Sciatic nerve (tissue), 2 donors: ENCODE results near the gene INAFM1. TPM values are rescaled to one million over a fixed set of nuclear protein-coding genes. Genes with fewer than 3 reads are reported as not detected.
"Not testable (repeated sequence)": the region's sequence is repeated elsewhere in the genome, so short reads cannot be mapped to it uniquely, and the experiment has no call there.

Experiments
- ATAC-seq: fragments of 200-7000 bp; cut with Tn5 transposase; one replicate; pipeline ENCODE4 v1.9.1; 2020; ENCODE audit warnings: mild to moderate bottlenecking, moderate library complexity
- DNase-seq: peaks from one replicate; pipeline ENCODE4 v3.0.0-alpha.2; 2020; ENCODE audit warnings: low spot score
- intact Hi-C: fragments of 100-400 bp; cut with DNase I; formaldehyde crosslinking; loops from one replicate; pipeline ENCODE4 v1.14.2; 2022
- total RNA-seq: library from RNA; stranded (reverse); fragmentation: NEBNext Ultra II Directional; extraction: Animal tissue kit (Norgen Biotek cat#: 25700); gene quantifications from one replicate; pipeline ENCODE4 v1.2.1, GENCODE V29; 2021
- donor health status: DM: no; HTN: no; CAD: no.
- donor health status: DM: no; HTN: no; CAD: no.

Gene INAFM1
- total RNA-seq, 1 donor from 2014 or later, result 28.2 TPM

DNA sequence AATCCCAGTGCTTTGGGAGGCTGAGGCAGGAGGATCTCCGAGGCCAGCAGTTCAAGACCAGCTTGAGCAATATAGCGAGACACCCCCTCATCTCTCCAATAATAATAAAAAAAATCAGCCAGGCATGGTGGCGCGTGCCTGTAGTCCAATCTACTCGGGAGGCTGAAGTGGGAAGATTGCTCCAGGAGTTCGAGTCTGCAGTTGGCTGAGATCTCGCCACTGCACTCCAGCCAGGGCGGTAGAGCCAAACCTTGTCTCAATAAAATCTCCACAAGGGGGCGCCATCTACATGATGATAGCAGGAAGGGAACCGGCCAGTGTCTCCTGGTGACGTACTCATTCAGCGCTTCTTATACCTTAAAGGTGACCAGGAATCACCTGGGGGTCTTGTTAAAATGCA, 21.4 kb downstream of the INAFM1 start:
- DNase-seq (peak; percentile 81), ATAC-seq (peak; percentile 87)
- intact Hi-C loops, result no loop called here

GRCh38 chr19:47300867-47301266, 26.2 kb downstream of the INAFM1 start:
- ATAC-seq, intact Hi-C loops, DNase-seq: not testable (repeated sequence)

- no peak for ATAC-seq
- no peak for DNase-seq
- intact Hi-C loops, result no loop called here
Observed at GRCh38 chr19:47302249-47302648, 27.6 kb downstream of the INAFM1 start.

- intact Hi-C loops, result no loop called here
- ATAC-seq (no peak), DNase-seq (no peak)
Observed at GRCh38 chr19:47303966-47304365, 29.3 kb downstream of the INAFM1 start.

GRCh38 chr19:47305309-47305751, 30.6 kb downstream of the INAFM1 start:
- ATAC-seq (peak; percentile 60), DNase-seq (peak; percentile 85)
- intact Hi-C loops, result no loop called here

GRCh38 chr19:47306303-47306702, 31.6 kb downstream of the INAFM1 start:
- DNase-seq, result no peak
- ATAC-seq, result no peak
- intact Hi-C loops, result no loop called here

DNA sequence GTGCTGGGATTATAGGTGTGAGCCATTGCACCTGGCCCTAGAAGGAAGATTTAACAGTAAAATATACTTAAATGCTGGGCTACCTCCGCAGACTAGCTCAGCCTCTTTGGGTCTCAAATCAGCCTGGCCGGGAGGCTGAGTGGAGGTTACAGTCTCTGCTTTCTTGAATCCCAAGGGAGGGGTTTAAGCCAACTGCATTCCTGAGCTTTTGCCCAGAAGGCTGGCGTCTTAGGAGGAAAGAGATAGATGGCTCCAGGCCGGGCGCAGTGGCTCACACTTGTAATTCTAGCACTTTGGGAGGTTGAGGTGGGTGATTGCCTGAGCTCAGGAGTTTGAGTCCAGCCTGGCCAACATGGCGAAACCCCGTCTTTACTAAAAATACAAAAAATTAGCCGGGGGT, 34.4 kb downstream of the INAFM1 start:
- intact Hi-C loops, result no loop called here
- DNase-seq (no peak), ATAC-seq (no peak)

DNA sequence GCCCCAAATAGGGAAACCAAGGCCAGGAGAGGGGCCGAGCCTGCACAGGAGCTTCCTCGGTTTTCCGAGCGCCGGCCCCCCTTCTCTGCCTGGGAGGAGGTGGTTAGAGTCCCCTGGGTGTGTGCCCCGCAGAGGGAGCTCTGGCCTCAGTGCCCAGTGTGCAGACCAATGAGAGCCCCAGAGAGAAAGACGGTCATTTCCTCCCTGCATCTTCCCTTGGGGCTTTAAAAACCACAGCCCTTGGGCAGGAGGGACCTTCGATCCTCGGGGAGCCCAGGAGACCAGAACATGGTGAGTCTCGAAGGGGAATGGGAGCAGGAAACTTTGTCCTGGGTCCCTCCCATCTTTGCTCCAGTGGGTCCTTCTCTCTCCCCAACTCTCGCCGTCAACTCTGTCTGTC, 34.9 kb downstream of the INAFM1 start, which contains the start of gene C5AR1:
Gene C5AR1 (plus strand): TSS at position 254 of the 400 bp plus-strand sequence. CDS start 35 bp downstream, at position 289.
- intact Hi-C loops, result no loop called here
- DNase-seq (peak; percentile 70), ATAC-seq (peak; percentile 82)

DNA sequence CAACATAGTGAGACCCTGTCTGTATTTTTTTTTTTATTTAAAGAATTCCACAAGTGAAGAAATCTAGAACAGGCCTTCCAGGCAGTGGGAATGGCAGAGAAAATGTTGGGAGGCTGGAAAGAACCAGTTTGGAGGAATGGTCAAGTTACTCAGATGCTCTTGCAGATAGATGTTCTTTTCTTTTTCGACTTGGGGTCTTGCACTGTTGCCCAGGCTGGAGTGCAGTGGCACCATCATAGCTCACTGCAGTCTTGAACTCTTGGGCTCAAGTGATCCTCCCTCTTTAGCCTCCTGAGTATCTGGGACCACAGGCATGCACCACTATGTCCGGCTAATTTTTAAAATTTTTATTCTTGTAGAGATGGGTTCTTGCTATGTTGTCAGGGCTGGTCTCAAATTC, 35.6 kb downstream of the INAFM1 start:
- DNase-seq (no peak), ATAC-seq (no peak)
- intact Hi-C loops, result no loop called here

GRCh38 chr19:47310819-47311218, 36.1 kb downstream of the INAFM1 start:
- intact Hi-C loops, result no loop called here
- ATAC-seq (peak; percentile 14), DNase-seq (no peak)

DNA sequence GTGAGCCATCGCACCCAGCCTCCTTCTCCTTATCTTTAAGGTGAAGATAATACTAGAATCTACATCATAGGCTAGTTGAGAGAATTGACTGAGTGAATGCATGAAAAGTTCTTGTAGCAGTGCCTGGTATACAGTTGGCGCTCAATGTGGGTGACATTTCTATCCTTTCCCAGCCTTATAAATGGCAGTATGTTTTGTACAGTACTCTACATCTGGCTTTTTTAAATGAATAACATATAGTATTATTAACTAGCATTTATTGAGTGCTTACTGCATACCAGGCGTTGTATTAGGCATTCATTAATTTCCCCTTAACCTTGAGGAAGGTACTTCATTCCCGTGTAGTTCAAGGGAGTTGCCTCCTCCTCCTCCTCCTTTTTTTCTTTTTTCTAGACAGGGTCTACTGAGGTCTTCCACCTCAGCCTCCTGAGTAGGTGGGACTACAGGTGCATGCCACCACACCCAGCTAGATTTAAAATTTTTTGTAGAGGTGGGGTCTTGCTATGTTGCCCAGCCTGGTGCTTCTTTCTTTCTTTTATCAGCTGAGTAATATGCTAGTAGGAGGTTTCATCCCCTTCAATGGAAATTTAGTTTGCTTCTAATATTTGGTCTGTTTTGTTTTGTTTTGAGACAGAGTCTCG, 37.8 kb downstream of the INAFM1 start:
- intact Hi-C loops, result no loop called here
- no peak for DNase-seq
- ATAC-seq, result no peak

DNA sequence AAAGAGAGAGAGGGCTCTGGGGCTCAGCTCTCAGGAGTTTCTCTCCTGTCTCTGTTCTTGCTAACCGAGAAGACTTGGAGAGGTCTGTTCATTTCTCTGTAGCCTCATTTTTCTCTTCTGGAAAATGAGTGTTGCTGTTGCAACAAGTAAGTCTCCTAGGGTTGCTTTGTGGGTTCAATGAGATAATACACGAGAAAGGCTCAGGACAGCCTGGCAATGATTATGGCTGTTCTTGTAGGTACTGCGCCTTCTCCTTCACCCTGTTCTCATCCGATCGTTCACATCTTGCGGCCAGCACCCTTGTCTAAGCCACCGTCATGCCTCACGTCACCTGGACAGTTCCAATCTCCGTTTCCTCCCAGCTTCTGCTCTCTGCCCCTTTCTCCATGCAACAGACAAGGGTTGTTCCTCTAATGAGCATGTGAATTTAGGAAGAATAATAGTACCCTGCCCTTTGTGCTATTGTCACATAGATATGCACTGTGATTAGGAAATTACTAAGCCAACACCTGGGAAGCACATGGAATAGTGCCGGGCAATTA, 39.1 kb downstream of the INAFM1 start:
- ATAC-seq (no peak), DNase-seq (no peak)
- intact Hi-C loops, result no loop called here

DNA sequence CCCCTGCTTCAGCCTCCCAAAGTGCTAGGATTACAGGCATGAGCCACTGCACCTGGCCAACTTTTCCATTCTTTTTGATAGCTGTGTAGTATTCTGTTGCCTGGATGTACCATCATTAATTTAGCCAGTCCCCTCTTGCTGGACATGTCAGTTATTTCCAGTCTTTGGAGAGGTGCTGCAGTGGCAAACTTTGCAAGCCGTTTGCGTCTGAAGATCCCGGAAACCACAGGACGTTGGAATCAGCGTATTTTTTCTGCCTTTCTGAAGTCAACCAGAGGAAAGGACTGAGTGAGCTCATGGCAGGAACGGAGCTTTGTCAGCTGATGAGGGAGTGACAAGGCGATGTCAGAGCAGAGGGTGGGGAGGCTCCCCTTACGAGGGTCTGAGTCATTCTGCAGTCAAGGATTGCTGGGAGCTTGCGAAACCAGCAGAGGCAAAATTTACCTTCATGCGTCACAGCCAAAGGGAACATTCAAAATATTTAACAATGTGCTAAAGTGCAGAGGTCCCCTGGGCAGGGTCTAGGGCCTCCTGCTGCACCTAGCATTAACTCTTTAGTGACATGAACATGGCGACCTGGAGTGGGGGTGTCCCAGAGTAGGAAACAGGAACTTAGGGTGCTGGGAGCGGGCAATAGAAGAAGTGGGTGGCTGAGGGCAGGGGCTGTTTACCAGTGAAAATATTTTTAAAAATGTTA, 40.6 kb downstream of the INAFM1 start:
- intact Hi-C loops, result no loop called here
- ATAC-seq, result peak; percentile 92
- DNase-seq, result peak; percentile 70

- intact Hi-C loops, result no loop called here
- ATAC-seq, result no peak
- DNase-seq, result no peak
Observed at GRCh38 chr19:47316513-47316912, 41.8 kb downstream of the INAFM1 start.

DNA sequence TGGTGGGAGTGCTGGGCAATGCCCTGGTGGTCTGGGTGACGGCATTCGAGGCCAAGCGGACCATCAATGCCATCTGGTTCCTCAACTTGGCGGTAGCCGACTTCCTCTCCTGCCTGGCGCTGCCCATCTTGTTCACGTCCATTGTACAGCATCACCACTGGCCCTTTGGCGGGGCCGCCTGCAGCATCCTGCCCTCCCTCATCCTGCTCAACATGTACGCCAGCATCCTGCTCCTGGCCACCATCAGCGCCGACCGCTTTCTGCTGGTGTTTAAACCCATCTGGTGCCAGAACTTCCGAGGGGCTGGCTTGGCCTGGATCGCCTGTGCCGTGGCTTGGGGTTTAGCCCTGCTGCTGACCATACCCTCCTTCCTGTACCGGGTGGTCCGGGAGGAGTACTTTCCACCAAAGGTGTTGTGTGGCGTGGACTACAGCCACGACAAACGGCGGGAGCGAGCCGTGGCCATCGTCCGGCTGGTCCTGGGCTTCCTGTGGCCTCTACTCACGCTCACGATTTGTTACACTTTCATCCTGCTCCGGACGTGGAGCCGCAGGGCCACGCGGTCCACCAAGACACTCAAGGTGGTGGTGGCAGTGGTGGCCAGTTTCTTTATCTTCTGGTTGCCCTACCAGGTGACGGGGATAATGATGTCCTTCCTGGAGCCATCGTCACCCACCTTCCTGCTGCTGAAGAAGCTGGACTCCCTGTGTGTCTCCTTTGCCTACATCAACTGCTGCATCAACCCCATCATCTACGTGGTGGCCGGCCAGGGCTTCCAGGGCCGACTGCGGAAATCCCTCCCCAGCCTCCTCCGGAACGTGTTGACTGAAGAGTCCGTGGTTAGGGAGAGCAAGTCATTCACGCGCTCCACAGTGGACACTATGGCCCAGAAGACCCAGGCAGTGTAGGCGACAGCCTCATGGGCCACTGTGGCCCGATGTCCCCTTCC, 45.5 kb downstream of the INAFM1 start:
- DNase-seq (no peak), ATAC-seq (no peak)
- intact Hi-C loops, result no loop called here

DNA sequence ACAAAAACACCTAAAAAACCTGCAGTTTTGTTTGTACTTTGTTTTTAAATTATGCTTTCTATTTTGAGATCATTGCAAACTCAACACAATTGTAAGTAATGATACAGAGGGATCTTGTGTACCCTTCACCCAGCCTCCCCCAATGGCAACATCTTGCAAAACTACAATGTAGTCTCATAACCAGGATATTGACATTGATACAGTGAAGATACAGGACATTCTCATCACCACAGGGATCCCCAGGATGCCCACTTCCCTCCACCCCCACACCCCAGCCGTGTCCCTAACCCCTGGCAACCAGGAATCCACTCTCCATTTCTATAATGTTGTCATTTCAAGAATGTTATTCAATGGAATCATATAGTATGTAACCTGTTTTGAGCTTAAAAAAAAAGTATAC, 46.9 kb downstream of the INAFM1 start:
- intact Hi-C loops, result no loop called here
- DNase-seq (no peak), ATAC-seq (no peak)

DNA sequence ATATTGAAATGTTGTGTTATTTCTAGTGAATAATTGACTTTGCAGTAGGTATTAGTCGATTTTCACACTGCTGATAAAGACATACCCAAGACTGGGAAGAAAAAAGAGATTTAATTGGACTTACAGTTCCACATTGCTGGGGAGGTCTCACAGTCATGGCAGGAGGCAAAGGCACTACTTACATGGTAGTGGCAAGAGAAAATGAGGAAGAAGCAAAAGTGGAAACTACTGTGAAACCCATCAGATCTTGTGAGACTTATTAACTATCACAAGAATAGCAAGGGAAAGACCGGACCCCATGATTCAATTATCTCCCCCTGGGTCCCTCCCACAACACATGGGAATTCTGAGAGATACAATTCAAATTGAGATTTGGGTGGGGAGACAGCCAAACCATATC, 47.4 kb downstream of the INAFM1 start:
- ATAC-seq (no peak), DNase-seq (no peak)
- intact Hi-C loops, result no loop called here

DNA sequence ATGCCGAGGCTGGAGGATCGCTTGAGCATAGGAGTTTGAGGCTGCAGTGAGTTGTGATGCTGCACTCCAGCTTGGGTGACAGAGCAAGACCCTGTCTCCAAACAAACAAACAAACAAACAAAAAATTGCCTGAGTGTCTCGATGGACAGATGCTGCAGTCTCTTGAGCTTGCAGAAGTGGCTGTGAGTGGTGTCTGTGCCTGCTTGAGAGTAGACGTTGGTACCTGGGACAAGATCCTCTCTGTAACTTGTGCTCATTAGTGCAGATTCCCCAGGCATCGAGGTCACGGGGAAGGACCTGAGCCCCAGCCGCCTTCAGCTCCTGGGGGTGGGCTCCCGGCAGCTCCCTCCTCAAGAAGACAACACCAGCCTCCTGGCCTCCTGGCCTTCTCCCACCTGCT, 48.7 kb downstream of the INAFM1 start:
- ATAC-seq (peak; percentile 14), DNase-seq (no peak)
- intact Hi-C loops, result no loop called here

- DNase-seq (no peak), ATAC-seq (peak; percentile 57)
- intact Hi-C loops, result no loop called here
Observed at GRCh38 chr19:47323872-47324271, 49.2 kb downstream of the INAFM1 start.
